ENCODE data around the gene DHX30. TPM values are rescaled to one million over a fixed set of nuclear protein-coding genes. Genes with fewer than 3 reads are reported as not detected.

DHX30 gene
- total RNA-seq, 1 experiment from 2014 or later, result 75.4 TPM

DNA sequence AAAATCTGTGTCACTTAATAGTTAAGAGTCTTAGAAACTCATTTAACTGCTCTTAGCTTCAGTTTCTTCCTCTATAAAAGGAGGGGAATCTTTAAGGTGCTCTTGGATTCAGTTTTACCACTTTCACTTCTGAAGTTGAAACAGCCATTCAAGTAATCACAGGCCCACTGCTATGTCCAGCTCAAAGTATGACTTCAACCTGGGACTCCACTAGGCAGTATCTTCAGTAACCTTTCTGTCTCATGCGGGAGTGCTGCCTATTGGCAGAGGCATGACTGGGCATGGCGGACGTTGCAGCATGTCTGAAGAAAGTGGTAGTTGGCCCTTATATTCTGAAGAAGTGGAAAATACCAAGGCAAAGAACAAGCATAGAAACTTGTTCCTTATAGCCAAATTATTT is 92.3 kb downstream of the DHX30 start:
- no peak for DNase-seq
- TF ChIP-seq, protein P1, sequence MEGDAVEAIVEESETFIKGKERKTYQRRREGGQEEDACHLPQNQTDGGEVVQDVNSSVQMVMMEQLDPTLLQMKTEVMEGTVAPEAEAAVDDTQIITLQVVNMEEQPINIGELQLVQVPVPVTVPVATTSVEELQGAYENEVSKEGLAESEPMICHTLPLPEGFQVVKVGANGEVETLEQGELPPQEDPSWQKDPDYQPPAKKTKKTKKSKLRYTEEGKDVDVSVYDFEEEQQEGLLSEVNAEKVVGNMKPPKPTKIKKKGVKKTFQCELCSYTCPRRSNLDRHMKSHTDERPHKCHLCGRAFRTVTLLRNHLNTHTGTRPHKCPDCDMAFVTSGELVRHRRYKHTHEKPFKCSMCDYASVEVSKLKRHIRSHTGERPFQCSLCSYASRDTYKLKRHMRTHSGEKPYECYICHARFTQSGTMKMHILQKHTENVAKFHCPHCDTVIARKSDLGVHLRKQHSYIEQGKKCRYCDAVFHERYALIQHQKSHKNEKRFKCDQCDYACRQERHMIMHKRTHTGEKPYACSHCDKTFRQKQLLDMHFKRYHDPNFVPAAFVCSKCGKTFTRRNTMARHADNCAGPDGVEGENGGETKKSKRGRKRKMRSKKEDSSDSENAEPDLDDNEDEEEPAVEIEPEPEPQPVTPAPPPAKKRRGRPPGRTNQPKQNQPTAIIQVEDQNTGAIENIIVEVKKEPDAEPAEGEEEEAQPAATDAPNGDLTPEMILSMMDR (IDR thresholded peaks at IDR 0.05; ENCODE audit: unreplicated experiment), result no peak
- no peaks in the 10 kb centered on the region for H3K27me3 Mint-ChIP-seq (ENCODE audit: unreplicated experiment)
- peaks cover 13% of the 10 kb centered on the region for H3K36me3 Mint-ChIP-seq (ENCODE audit: insufficient read depth, unreplicated experiment)
- no TSS peak for BruUV-seq (replicated peaks)
- no peak overlapping the region for H3K27ac Mint-ChIP-seq (ENCODE audit: unreplicated experiment)
- intact Hi-C loops (cut with micrococcal nuclease; ENCODE audit: unreplicated experiment), result no loop called here
- H3K4me1 Mint-ChIP-seq (ENCODE audit: low read depth, unreplicated experiment), result peaks cover 8% of the 10 kb centered on the region
- no peaks in the 10 kb centered on the region for H3K9me3 Mint-ChIP-seq (ENCODE audit: low read depth, unreplicated experiment)
- CTCF ChIA-PET, result no interaction called here
- H3K4me3 Mint-ChIP-seq (ENCODE audit: low read depth, unreplicated experiment), result no peak overlapping the region

DNA sequence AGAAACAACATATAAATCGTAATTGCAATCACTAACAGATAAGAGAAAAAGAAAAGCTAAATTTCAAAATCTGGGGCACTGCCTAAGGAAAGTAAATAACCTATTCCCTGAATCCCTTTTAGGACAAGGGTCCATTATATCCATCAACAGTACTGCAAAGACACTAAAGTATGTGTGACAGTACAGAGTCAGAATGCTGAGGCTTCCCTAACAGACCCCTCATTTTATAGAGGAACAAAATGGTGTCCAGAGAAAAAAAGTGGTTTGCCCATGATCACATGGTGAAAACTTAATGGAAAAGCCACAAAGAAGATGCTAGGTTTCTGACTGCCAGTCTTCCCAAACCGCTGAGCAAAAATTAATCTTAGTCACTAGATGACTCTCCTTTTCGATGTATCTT is 93.8 kb downstream of the DHX30 start:
- no peaks in the 10 kb centered on the region for H3K9me3 Mint-ChIP-seq (ENCODE audit: low read depth, unreplicated experiment)
- TF ChIP-seq, protein P1 (IDR thresholded peaks at IDR 0.05; ENCODE audit: unreplicated experiment), result no peak
- H3K4me3 Mint-ChIP-seq (ENCODE audit: low read depth, unreplicated experiment), result no peak overlapping the region
- no peak overlapping the region for H3K27ac Mint-ChIP-seq (ENCODE audit: unreplicated experiment)
- BruUV-seq (replicated peaks), result no TSS peak
- H3K4me1 Mint-ChIP-seq (ENCODE audit: low read depth, unreplicated experiment), result peaks cover 8% of the 10 kb centered on the region
- CTCF ChIA-PET, result no interaction called here
- peaks cover 11% of the 10 kb centered on the region for H3K36me3 Mint-ChIP-seq (ENCODE audit: insufficient read depth, unreplicated experiment)
- H3K27me3 Mint-ChIP-seq (ENCODE audit: unreplicated experiment), result no peaks in the 10 kb centered on the region
- DNase-seq, result no peak
- intact Hi-C loops (cut with micrococcal nuclease; ENCODE audit: unreplicated experiment), result no loop called here

DNA sequence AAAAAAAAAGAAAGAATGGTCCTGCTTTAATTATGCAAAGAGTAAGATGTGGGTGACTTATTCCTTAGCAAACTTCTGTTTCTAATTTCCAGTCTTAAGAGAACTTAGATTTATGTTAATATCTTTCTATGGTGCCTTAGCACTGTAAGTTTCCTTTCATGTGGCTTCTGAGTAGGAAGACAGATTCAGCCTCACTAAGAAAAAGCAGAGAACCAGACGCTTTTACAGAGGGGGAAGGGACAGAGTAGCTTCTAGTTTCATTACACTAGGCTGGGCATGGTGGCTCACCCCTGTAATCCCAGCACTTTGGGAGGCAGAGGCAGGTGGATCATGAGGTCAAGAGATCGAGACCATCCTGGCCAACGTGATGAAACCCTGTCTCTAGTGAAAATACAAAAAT is 95.0 kb downstream of the DHX30 start:
- CTCF ChIA-PET, result interaction anchor here (0.7 kb wide), 1 partner anchor 1826 kb away, joined by 3 read pairs; no protein-coding TSS in a partner anchor
- Mint-ChIP-seq H3K36me3 (ENCODE audit: insufficient read depth, unreplicated experiment) (peaks cover 11% of the 10 kb centered on the region), H3K4me3 (ENCODE audit: low read depth, unreplicated experiment) (no peak overlapping the region), H3K4me1 (ENCODE audit: low read depth, unreplicated experiment) (peaks cover 8% of the 10 kb centered on the region), H3K27ac (ENCODE audit: unreplicated experiment) (no peak overlapping the region), H3K27me3 (ENCODE audit: unreplicated experiment) (no peaks in the 10 kb centered on the region), H3K9me3 (ENCODE audit: low read depth, unreplicated experiment) (no peaks in the 10 kb centered on the region)
- TF ChIP-seq, protein P1 (IDR thresholded peaks at IDR 0.05; ENCODE audit: unreplicated experiment), result no peak
- no TSS peak for BruUV-seq (replicated peaks)
- DNase-seq, result no peak
- intact Hi-C loops (cut with micrococcal nuclease; ENCODE audit: unreplicated experiment), result no loop called here

DNA sequence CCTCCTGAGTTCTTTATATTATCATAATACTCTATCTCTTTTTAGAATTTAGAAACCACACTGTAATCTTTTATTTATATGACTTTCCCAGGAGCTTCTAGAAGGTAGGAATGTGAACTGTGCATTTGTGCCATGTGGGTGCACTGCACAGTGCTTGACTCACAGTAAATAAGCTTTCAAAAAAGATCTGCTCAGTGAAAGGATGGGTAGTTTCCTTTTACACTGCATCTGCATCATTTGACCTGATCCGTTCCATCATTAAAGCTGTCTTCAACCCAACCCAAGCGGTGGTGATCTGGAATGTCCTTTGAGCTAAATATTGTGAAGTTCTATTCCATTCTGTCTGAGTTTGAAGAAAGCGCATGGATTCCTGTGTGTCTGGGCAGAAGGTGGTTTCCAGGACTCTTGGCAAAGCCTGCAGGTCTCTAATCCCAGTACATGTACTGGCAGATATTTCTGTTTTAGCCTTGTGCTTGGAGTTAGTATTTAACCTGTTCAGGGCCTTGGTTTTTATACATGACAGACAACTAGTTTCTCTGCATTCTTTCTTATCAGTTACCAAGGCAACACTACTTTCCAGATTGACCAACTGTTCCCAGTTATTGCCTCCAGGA is 96.7 kb downstream of the DHX30 start:
- H3K4me1 Mint-ChIP-seq (ENCODE audit: low read depth, unreplicated experiment), result peaks cover 8% of the 10 kb centered on the region
- H3K4me3 Mint-ChIP-seq (ENCODE audit: low read depth, unreplicated experiment), result no peak overlapping the region
- CTCF ChIA-PET, result interaction anchor here (1.4 kb wide), 1 partner anchor 9 kb away, joined by 5 read pairs; no protein-coding TSS in a partner anchor
- H3K9me3 Mint-ChIP-seq (ENCODE audit: low read depth, unreplicated experiment), result no peaks in the 10 kb centered on the region
- intact Hi-C loops (cut with micrococcal nuclease; ENCODE audit: unreplicated experiment), result no loop called here
- no peak for DNase-seq
- H3K27ac Mint-ChIP-seq (ENCODE audit: unreplicated experiment), result no peak overlapping the region
- TF ChIP-seq, protein P1 (IDR thresholded peaks at IDR 0.05; ENCODE audit: unreplicated experiment), result no peak
- BruUV-seq (replicated peaks), result no TSS peak
- H3K36me3 Mint-ChIP-seq (ENCODE audit: insufficient read depth, unreplicated experiment), result peaks cover 11% of the 10 kb centered on the region
- no peaks in the 10 kb centered on the region for H3K27me3 Mint-ChIP-seq (ENCODE audit: unreplicated experiment)

Small RNA genes within 50 kb of the gene (microRNA-seq; reads per million reads assigned to microRNA genes)
- 334 reads per million, percentile 75 among the genes with 10 or more reads in this experiment for gene MIR1226

Other genes starting within 250 kb of the DHX30 start
- gene CSPG5, start 224.3 kb upstream of the DHX30 start, total RNA-seq (2022), result 6.1 and 7.4 TPM in 2 replicates
- gene SMARCC1, start 21.2 kb upstream of the DHX30 start, total RNA-seq (2022), result 122 and 127 TPM in 2 replicates
- gene MAP4, start 213.3 kb downstream of the DHX30 start, total RNA-seq (2022), result 136 and 150 TPM in 2 replicates

Data from Calu3 (cell line).